HG03342 (cell line): ENCODE results near the gene BASP1.
"Not testable (repeated sequence)": the region's sequence is repeated elsewhere in the genome, so short reads cannot be mapped to it uniquely, and the experiment has no call there.

Source experiments
- ATAC-seq: cut with Tn5 transposase; IDR thresholded peaks from one replicate; pipeline ENCODE4 v1.9.1; 2021; ENCODE audit warnings: mild to moderate bottlenecking, moderate library complexity; ENCODE audit not compliant: unreplicated experiment

Gene BASP1

GRCh38 chr5:17315710-17316221 is 98.3 kb downstream of the BASP1 start:
- no peak for ATAC-seq

- ATAC-seq: peak; percentile 75
These were observed 99.6 kb downstream of the BASP1 start for GRCh38 chr5:17316970-17317459.

- peak; percentile 34 for ATAC-seq
These were observed 100.0 kb downstream of the BASP1 start for GRCh38 chr5:17317473-17317872.

GRCh38 chr5:17319095-17319494 is 101.7 kb downstream of the BASP1 start:
- not testable (repeated sequence) for ATAC-seq

GRCh38 chr5:17325770-17326599 is 108.6 kb downstream of the BASP1 start:
- no peak for ATAC-seq
